GM18508 (cell line): ENCODE measurements around the gene TCEAL1.
"Not testable (repeated sequence)": the region's sequence is repeated elsewhere in the genome, so short reads cannot be mapped to it uniquely, and the experiment has no call there.

Source experiments
- ATAC-seq: cut with Tn5 transposase; IDR thresholded peaks from one replicate; pipeline ENCODE4 v1.9.1; 2021; ENCODE audit warnings: moderate number of reproducible peaks; ENCODE audit not compliant: insufficient read depth, unreplicated experiment

Gene TCEAL1

GRCh38 chrX:103628386-103629317 is at the start of gene TCEAL1:
TCEAL1 (plus strand) TSS chrX:103628975; CDS start chrX:103629917, 942 bp downstream.
- ATAC-seq, result peak; percentile 47

- no peak for ATAC-seq
Observed at GRCh38 chrX:103584596-103584995, 44.2 kb upstream of the TCEAL1 start.

- no peak for ATAC-seq
Observed at GRCh38 chrX:103585411-103586313, 43.1 kb upstream of the TCEAL1 start, which contains the start of gene TCEAL4. TCEAL4 (plus strand) TSS chrX:103585515; CDS start chrX:103586676, 1,161 bp downstream.

- no peak for ATAC-seq
Observed at GRCh38 chrX:103586314-103586646, 42.5 kb upstream of the TCEAL1 start.

GRCh38 chrX:103586659-103587058 is 42.1 kb upstream of the TCEAL1 start:
- ATAC-seq, result no peak

GRCh38 chrX:103592295-103592694 is 36.5 kb upstream of the TCEAL1 start:
- not testable (repeated sequence) for ATAC-seq

- not testable (repeated sequence) for ATAC-seq
Observed at GRCh38 chrX:103595202-103595601, 33.6 kb upstream of the TCEAL1 start.

- ATAC-seq, result no peak
Observed at GRCh38 chrX:103607364-103608305, 21.1 kb upstream of the TCEAL1 start, which contains the start of gene TCEAL3. TCEAL3 (plus strand) TSS chrX:103607963; CDS start chrX:103609065, 1,102 bp downstream.

- ATAC-seq, result no peak
Observed at GRCh38 chrX:103608306-103608963, 20.3 kb upstream of the TCEAL1 start.

GRCh38 chrX:103610282-103610681 is 18.5 kb upstream of the TCEAL1 start:
- no peak for ATAC-seq

GRCh38 chrX:103613362-103613890 is 15.3 kb upstream of the TCEAL1 start:
- ATAC-seq, result no peak

GRCh38 chrX:103614999-103615398 is 13.8 kb upstream of the TCEAL1 start:
- ATAC-seq, result no peak

GRCh38 chrX:103615781-103616371 is 12.9 kb upstream of the TCEAL1 start:
- ATAC-seq, result no peak

- ATAC-seq, result no peak
Observed at GRCh38 chrX:103616676-103617186, 12.0 kb upstream of the TCEAL1 start.

- ATAC-seq, result no peak
Observed at GRCh38 chrX:103624111-103624510, 4.7 kb upstream of the TCEAL1 start.

- no peak for ATAC-seq
Observed at GRCh38 chrX:103626855-103627254, 1.9 kb upstream of the TCEAL1 start.

- ATAC-seq, result no peak
Observed at GRCh38 chrX:103629318-103630170, 769 bp downstream of the TCEAL1 start.

- ATAC-seq, result no peak
Observed at GRCh38 chrX:103630171-103630511, 1.4 kb downstream of the TCEAL1 start.
